A549 treated with DMSO at 1 μM for 4 hours (cell line): Measurements from ENCODE around the gene MFSD11. TPM values are rescaled to one million over a fixed set of nuclear protein-coding genes. Genes with fewer than 3 reads are reported as not detected.

Experiments used
- total RNA-seq: library from RNA; stranded (reverse); fragments of 200-300 nt; extraction: Qiagen RNA extraction; gene quantifications from 5 replicates; pipeline ENCODE4 v1.2.3, GENCODE V29; 2022; ENCODE audit warnings: low read depth

MFSD11 gene
- 21.3 to 24.2 TPM (median 21.8 TPM) in 5 replicates for total RNA-seq

GRCh38 chr17:76737676-76738467 lies at the start of gene MFSD11:
TSS of gene MFSD11 (plus strand) at chr17:76738119. CDS start at chr17:76738353, 234 bp downstream.

GRCh38 chr17:76710863-76711611 lies 26.9 kb upstream of the MFSD11 start, which contains the start of gene MXRA7:
TSS of gene MXRA7 (minus strand) at chr17:76710965. CDS start at chr17:76710946, 19 bp downstream.

GRCh38 chr17:76726231-76726775 lies 11.6 kb upstream of the MFSD11 start, which contains the start of gene JMJD6:
TSS of gene JMJD6 (minus strand) at chr17:76726606. CDS start at chr17:76726475, 131 bp downstream.

GRCh38 chr17:76726776-76727718 lies 10.9 kb upstream of the MFSD11 start, which contains the start of gene METTL23:
TSS of gene METTL23 (plus strand) at chr17:76726839. CDS start at chr17:76729711, 2,872 bp downstream.

GRCh38 chr17:76737082-76737675 lies 740 bp upstream of the MFSD11 start, which contains the start of gene SRSF2:
TSS of gene SRSF2 (minus strand) at chr17:76737331. CDS start at chr17:76737160, 171 bp downstream.

Other genes with a start within 250 kb of the MFSD11 start
- 44.6 to 76.6 TPM (median 66.4 TPM) in 5 replicates for gene RHBDF2, start 236.7 kb upstream of the MFSD11 start, total RNA-seq
- 0.77 to 2.0 TPM (median 1.0 TPM) in 5 replicates for gene CYGB, start 200.4 kb upstream of the MFSD11 start, total RNA-seq
- gene PRCD, start 198.1 kb upstream of the MFSD11 start, total RNA-seq: not detected in 5 replicates
- gene ST6GALNAC2, start 152.3 kb upstream of the MFSD11 start, total RNA-seq: 0.18 to 0.52 TPM (median 0.25 TPM) in 5 replicates
- 0.15 to 0.44 TPM (median 0.30 TPM) in 4 of 5 replicates, not detected in the other for gene ST6GALNAC1, start 94.4 kb upstream of the MFSD11 start, total RNA-seq
- gene MXRA7, start 27.2 kb upstream of the MFSD11 start, total RNA-seq: 57.1 to 72.0 TPM (median 64.7 TPM) in 5 replicates
- gene JMJD6, start 11.5 kb upstream of the MFSD11 start, total RNA-seq: 65.6 to 84.7 TPM (median 78.9 TPM) in 5 replicates
- gene METTL23, start 11.3 kb upstream of the MFSD11 start, total RNA-seq: 56.3 to 67.2 TPM (median 60.6 TPM) in 5 replicates
- 404 to 467 TPM (median 440 TPM) in 5 replicates for gene SRSF2, start 788 bp upstream of the MFSD11 start, total RNA-seq
- gene MGAT5B, start 130.3 kb downstream of the MFSD11 start, total RNA-seq: 20.2 to 25.7 TPM (median 22.8 TPM) in 5 replicates